PC-3 (cell line): ENCODE data around the gene PRPF40A. TPM values are rescaled to one million over a fixed set of nuclear protein-coding genes. Genes with fewer than 3 reads are reported as not detected.

Experiments used
- ATAC-seq: fragments of 200-7000 bp; cut with Tn5 transposase; 2 replicates; pipeline ENCODE4 v1.9.1; 2020; ENCODE audit warnings: mild to moderate bottlenecking, moderate library complexity
- BruUV-seq: library from RNA; stranded (reverse); fragments of 400-500 nt; replicated peaks from 2 replicates; lab custom pipeline; 2021; lab: Mats Ljungman, UMichigan
- CTCF ChIA-PET: fragments of 300-600 bp; sonication (Branson Sonifier 250); formaldehyde crosslinking; loops from one replicate; lab custom pipeline; 2022; ENCODE audit warnings: antibody characterized with exemption; lab: Charles Lee
- POLR2A ChIA-PET: fragments of 300-600 bp; sonication (Branson Sonifier 250); formaldehyde crosslinking; loops from one replicate; lab custom pipeline; 2022; ENCODE audit warnings: antibody characterized with exemption; ENCODE audit not compliant: unreplicated experiment; lab: Charles Lee
- DNase-seq: peaks from one replicate; pipeline ENCODE4 v3.0.0-alpha.2; 2015
- H2AFZ ChIP-seq: fragments of 300-600 bp; sonication (generic); 2 replicates; pipeline ENCODE4 v1.6.0; 2016; ENCODE audit warnings: antibody characterized with exemption, low read length
- H3F3A ChIP-seq: fragments of 300-600 bp; sonication (generic); one replicate; pipeline ENCODE4 v1.6.0; 2017; ENCODE audit warnings: antibody characterized with exemption, low read length, control low read depth, mild to moderate bottlenecking; ENCODE audit not compliant: unreplicated experiment
- H3K27ac ChIP-seq: fragments of 300-600 bp; sonication (generic); 2 replicates; pipeline ENCODE4 v1.5.1; 2016; ENCODE audit warnings: mild to moderate bottlenecking, low read length
- H3K27me3 ChIP-seq: fragments of 300-600 bp; sonication (generic); 2 replicates; pipeline ENCODE4 v1.6.1; 2016; ENCODE audit warnings: low read length, mixed read lengths
- H3K36me3 ChIP-seq: fragments of 300-600 bp; sonication (generic); 2 replicates; pipeline ENCODE4 v1.6.1; 2016; ENCODE audit warnings: low read depth, mixed run types, low read length, mixed read lengths
- H3K4me1 ChIP-seq: fragments of 300-600 bp; sonication (generic); 2 replicates; pipeline ENCODE4 v1.5.1; 2016; ENCODE audit warnings: low read length; ENCODE audit not compliant: insufficient read depth
- H3K4me2 ChIP-seq: fragments of 300-600 bp; sonication (generic); 2 replicates; pipeline ENCODE4 v1.6.0; 2016; ENCODE audit warnings: low read length
- H3K4me3 ChIP-seq: fragments of 300-600 bp; sonication (generic); 2 replicates; pipeline ENCODE4 v1.5.1; 2016; ENCODE audit warnings: mild to moderate bottlenecking, low read length, mixed read lengths
- H3K79me2 ChIP-seq: fragments of 300-600 bp; sonication (generic); 2 replicates; pipeline ENCODE4 v1.6.1; 2017; ENCODE audit warnings: low read length, mixed read lengths
- H3K9ac ChIP-seq: fragments of 300-600 bp; sonication (generic); 2 replicates; pipeline ENCODE4 v1.6.0; 2016; ENCODE audit warnings: mild to moderate bottlenecking, low read length
- H3K9me2 ChIP-seq: fragments of 300-600 bp; sonication (generic); replicated peaks from 2 replicates; pipeline ENCODE4 v1.6.1; 2016; ENCODE audit warnings: mixed run types, low read length, mixed read lengths
- H3K9me3 ChIP-seq: fragments of 300-600 bp; sonication (generic); 2 replicates; pipeline ENCODE4 v1.6.1; 2016; ENCODE audit warnings: low read length, mixed read lengths
- H4K20me1 ChIP-seq: fragments of 300-600 bp; sonication (generic); 2 replicates; pipeline ENCODE4 v1.6.1; 2016; ENCODE audit warnings: low read length, mixed read lengths
- EZH2 ChIP-seq: fragments of 300-600 bp; sonication (generic); IDR thresholded peaks from one replicate; pipeline ENCODE4 v1.6.1; 2017; ENCODE audit warnings: antibody characterized with exemption, mild to moderate bottlenecking, low read length; ENCODE audit not compliant: unreplicated experiment
- EZH2phosphoT487 ChIP-seq: fragments of 300-600 bp; sonication (generic); IDR thresholded peaks from 2 replicates; pipeline ENCODE4 v1.6.1; 2018; ENCODE audit warnings: mild to moderate bottlenecking, antibody characterized with exemption, low read length, borderline replicate concordance
- intact Hi-C: fragments of 100-400 bp; cut with micrococcal nuclease; formaldehyde crosslinking; loops from 2 replicates; pipeline ENCODE4 v1.9.0; 2023
- total RNA-seq: library from RNA; depleted of rRNA; stranded (reverse); fragments of >200 nt; gene quantifications from 2 replicates; pipeline ENCODE4 v1.2.3, GENCODE V29; 2014
- TF ChIP-seq, protein P1 (sequence below): fragments of 300-600 bp; sonication (generic); conservative IDR thresholded peaks from 2 replicates; pipeline ENCODE4 v1.5.1; 2017; ENCODE audit warnings: antibody characterized with exemption, low read depth, mild to moderate bottlenecking, low read length

Gene PRPF40A
- total RNA-seq, 1 experiment from 2014 or later, result 140 TPM

DNA sequence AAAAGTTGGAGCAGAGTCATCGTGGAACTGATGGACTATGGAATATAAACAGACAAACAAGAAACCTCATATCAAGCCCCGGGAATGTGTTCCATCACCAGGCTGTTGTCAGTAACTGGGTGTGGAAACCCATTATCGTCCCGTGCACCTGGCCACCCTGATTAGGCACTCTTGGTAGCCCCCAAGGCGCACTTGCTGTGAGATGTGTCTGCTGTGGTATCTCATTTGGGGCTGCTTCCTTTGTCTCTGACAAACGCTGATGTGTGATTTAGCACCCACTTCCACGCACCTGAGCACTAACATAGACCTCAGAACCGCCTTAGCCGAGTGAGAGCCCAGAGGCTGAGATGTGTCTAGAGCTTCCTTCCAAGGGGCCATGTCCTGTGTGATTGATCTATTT, 96.3 kb downstream of the PRPF40A start:
- ChIA-PET POLR2A (no interaction called here), CTCF (no interaction called here)
- Histone ChIP-seq H3K4me3 (no peak overlapping the region), H3K9me2 (no peaks in the 10 kb centered on the region), H3K27me3 (no peaks in the 10 kb centered on the region), H3K4me2 (no peak overlapping the region), H3K9ac (no peak overlapping the region), H3K9me3 (no peaks in the 10 kb centered on the region), H3K27ac (no peak overlapping the region), H3F3A (no peaks in the 10 kb centered on the region), H3K4me1 (no peaks in the 10 kb centered on the region), H4K20me1 (no peaks in the 10 kb centered on the region), H2AFZ (no peak overlapping the region), H3K36me3 (peaks cover 24% of the 10 kb centered on the region), H3K79me2 (no peaks in the 10 kb centered on the region)
- TF ChIP-seq, protein P1, sequence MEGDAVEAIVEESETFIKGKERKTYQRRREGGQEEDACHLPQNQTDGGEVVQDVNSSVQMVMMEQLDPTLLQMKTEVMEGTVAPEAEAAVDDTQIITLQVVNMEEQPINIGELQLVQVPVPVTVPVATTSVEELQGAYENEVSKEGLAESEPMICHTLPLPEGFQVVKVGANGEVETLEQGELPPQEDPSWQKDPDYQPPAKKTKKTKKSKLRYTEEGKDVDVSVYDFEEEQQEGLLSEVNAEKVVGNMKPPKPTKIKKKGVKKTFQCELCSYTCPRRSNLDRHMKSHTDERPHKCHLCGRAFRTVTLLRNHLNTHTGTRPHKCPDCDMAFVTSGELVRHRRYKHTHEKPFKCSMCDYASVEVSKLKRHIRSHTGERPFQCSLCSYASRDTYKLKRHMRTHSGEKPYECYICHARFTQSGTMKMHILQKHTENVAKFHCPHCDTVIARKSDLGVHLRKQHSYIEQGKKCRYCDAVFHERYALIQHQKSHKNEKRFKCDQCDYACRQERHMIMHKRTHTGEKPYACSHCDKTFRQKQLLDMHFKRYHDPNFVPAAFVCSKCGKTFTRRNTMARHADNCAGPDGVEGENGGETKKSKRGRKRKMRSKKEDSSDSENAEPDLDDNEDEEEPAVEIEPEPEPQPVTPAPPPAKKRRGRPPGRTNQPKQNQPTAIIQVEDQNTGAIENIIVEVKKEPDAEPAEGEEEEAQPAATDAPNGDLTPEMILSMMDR, result no peak
- TF ChIP-seq EZH2phosphoT487, result no peak
- no peak for TF ChIP-seq EZH2
- BruUV-seq, result no TSS peak
- intact Hi-C loops, result no loop called here
- ATAC-seq (no peak), DNase-seq (no peak)

DNA sequence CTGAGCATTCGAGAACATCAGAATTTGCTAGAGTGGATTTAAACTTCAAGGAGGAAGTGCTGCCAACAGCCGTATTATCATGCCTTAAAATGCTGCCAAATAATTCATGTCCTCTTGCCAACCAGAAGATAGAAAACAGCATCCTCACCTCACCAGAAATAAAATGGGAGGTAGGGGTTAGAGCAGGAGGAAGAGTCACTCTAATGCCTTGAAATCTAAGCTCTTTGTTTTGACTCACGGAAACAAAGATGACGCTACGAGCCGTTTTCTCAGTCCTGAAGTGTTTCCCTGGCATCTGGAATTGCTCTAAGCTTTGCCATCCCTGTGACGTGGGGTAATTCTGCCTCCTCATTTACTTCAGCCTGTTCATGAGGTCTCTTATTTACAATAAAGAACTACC, 97.1 kb downstream of the PRPF40A start:
- TF ChIP-seq, protein P1, result no peak
- no peak for TF ChIP-seq EZH2
- no peak for TF ChIP-seq EZH2phosphoT487
- Histone ChIP-seq H3F3A (no peaks in the 10 kb centered on the region), H3K9me3 (no peaks in the 10 kb centered on the region), H3K27ac (no peak overlapping the region), H3K9ac (no peak overlapping the region), H2AFZ (no peak overlapping the region), H3K27me3 (no peaks in the 10 kb centered on the region), H3K36me3 (peaks cover 24% of the 10 kb centered on the region), H3K4me1 (no peaks in the 10 kb centered on the region), H4K20me1 (no peaks in the 10 kb centered on the region), H3K79me2 (no peaks in the 10 kb centered on the region), H3K4me2 (no peak overlapping the region), H3K9me2 (no peaks in the 10 kb centered on the region), H3K4me3 (no peak overlapping the region)
- ChIA-PET CTCF (no interaction called here), POLR2A (interaction anchor here (0.5 kb wide), 1 partner anchor 419 kb away, joined by 3 read pairs; no protein-coding TSS in a partner anchor)
- intact Hi-C loops, result no loop called here
- no TSS peak for BruUV-seq
- DNase-seq (no peak), ATAC-seq (no peak)

DNA sequence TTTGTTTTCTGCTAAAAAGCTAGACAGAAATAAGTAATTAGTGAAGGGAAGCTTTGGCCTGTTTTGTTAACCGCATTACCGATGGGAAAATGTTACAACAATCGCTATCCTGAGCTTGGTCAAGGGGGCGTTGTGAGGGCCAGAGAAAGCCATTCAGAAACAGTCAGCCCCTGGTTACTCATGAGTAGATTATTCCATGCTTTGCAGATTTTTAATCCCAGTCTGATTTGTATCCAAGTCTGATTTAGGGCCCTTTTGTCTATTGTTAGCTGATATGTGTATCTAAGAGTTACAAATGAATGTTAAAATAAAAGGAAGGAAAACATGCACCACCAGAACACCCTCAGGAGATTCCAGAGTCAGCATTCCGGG, 99.1 kb downstream of the PRPF40A start:
- Histone ChIP-seq H2AFZ (no peak overlapping the region), H3K9ac (no peak overlapping the region), H3K4me2 (no peak overlapping the region), H3K36me3 (peaks cover 24% of the 10 kb centered on the region), H3K4me1 (peaks cover under 1% of the 10 kb centered on the region), H3K4me3 (no peak overlapping the region), H4K20me1 (no peaks in the 10 kb centered on the region), H3K27me3 (no peaks in the 10 kb centered on the region), H3K9me3 (no peaks in the 10 kb centered on the region), H3K9me2 (no peaks in the 10 kb centered on the region), H3F3A (no peaks in the 10 kb centered on the region), H3K79me2 (no peaks in the 10 kb centered on the region), H3K27ac (no peak overlapping the region)
- BruUV-seq, result no TSS peak
- ChIA-PET POLR2A (no interaction called here), CTCF (no interaction called here)
- TF ChIP-seq, protein P1, result no peak
- intact Hi-C loops, result no loop called here
- DNase-seq (no peak), ATAC-seq (no peak)
